BE2C (cell line): ENCODE measurements around the gene USP50. TPM values are rescaled to one million over a fixed set of nuclear protein-coding genes. Genes with fewer than 3 reads are reported as not detected.
"Not testable (repeated sequence)": the region's sequence is repeated elsewhere in the genome, so short reads cannot be mapped to it uniquely, and the experiment has no call there.

ENCODE experiments used
- DNase-seq: peaks from one replicate; pipeline ENCODE4 v3.0.0-alpha.2; 2020
- H3K27me3 ChIP-seq: fragments of 250-450 bp; sonication (Bioruptor Pico); 2 replicates; pipeline ENCODE4 v1.5.1; 2020; ENCODE audit warnings: mild to moderate bottlenecking
- H3K36me3 ChIP-seq: fragments of 250-450 bp; sonication (Bioruptor Pico); 2 replicates; pipeline ENCODE4 v1.5.1; 2020; ENCODE audit warnings: mild to moderate bottlenecking
- H3K4me1 ChIP-seq: fragments of 250-450 bp; sonication (Bioruptor Pico); 2 replicates; pipeline ENCODE4 v1.5.1; 2020
- H3K4me3 ChIP-seq: 2 replicates; pipeline ENCODE4 v1.5.1; 2011; ENCODE audit warnings: low read depth, low read length
- H3K9me3 ChIP-seq: fragments of 250-450 bp; sonication (Bioruptor Pico); 2 replicates; pipeline ENCODE4 v1.5.1; 2020
- polyA plus RNA-seq: library from polyadenylated mRNA; unstranded; fragments of >200 nt; gene quantifications from one replicate; pipeline ENCODE4 v1.2.1, GENCODE V29; 2012; ENCODE audit warnings: low read depth, missing spikeins; ENCODE audit not compliant: insufficient read length, insufficient read depth
- TF ChIP-seq, protein P1 (sequence below): IDR thresholded peaks from 2 replicates; pipeline ENCODE4 v1.5.1; 2012; ENCODE audit warnings: mild to moderate bottlenecking, low read depth, low read length

Gene USP50
- not detected for polyA plus RNA-seq

DNA sequence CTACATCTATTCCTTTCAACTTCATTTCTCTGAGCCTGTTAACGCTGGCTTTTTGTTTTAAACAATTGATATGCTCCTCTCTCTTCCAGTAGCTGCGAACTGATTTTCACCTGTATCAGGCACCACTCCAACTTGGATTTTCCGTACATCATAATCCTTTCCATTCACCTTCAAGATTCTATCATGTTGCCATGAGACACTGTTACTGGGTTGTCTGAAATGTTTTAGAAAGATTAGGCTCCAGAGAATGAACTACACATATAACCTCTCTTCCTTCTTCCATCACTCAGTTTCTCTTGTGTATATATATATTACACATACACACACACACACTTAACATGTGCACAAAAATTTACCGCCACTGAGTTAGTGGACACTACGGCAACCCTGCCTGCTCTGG, at the start of gene USP50:
USP50 (minus strand) TSS at position 101 of the 400 bp plus-strand sequence. CDS start 141 bp downstream, outside the sequence.
- Histone ChIP-seq H3K4me3 (no peak within 1 kb of the TSS), H3K27me3 (peaks cover 16% of the 10 kb centered on the region), H3K4me1 (no peaks in the 10 kb centered on the region), H3K36me3 (no peaks in the 10 kb centered on the region), H3K9me3 (no peaks in the 10 kb centered on the region)
- DNase-seq, result no peak
- TF ChIP-seq, protein P1, sequence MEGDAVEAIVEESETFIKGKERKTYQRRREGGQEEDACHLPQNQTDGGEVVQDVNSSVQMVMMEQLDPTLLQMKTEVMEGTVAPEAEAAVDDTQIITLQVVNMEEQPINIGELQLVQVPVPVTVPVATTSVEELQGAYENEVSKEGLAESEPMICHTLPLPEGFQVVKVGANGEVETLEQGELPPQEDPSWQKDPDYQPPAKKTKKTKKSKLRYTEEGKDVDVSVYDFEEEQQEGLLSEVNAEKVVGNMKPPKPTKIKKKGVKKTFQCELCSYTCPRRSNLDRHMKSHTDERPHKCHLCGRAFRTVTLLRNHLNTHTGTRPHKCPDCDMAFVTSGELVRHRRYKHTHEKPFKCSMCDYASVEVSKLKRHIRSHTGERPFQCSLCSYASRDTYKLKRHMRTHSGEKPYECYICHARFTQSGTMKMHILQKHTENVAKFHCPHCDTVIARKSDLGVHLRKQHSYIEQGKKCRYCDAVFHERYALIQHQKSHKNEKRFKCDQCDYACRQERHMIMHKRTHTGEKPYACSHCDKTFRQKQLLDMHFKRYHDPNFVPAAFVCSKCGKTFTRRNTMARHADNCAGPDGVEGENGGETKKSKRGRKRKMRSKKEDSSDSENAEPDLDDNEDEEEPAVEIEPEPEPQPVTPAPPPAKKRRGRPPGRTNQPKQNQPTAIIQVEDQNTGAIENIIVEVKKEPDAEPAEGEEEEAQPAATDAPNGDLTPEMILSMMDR, result no peak

DNA sequence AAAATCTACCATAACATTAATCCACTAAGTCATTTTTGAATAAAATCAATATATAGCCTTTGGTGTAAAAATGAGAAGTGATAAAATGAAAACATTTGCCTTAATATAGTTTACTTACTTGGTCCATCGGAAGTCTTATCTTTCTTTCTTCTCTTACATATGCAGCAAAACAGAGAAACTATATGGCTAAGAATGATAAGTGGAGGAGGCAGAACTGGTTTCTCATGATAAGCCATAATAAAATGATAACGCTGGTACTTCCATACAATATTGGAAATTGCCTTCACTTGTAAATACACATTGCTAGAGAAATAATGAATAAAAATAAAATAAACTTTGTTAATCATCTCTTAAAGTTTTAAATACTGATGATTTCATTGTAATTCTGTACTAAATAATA, 47.8 kb upstream of the USP50 start:
- Histone ChIP-seq H3K4me3 (no peak overlapping the region), H3K9me3 (no peaks in the 10 kb centered on the region), H3K36me3 (peaks cover 65% of the 10 kb centered on the region), H3K4me1 (no peaks in the 10 kb centered on the region), H3K27me3 (no peaks in the 10 kb centered on the region)
- DNase-seq, result no peak
- TF ChIP-seq, protein P1, result no peak

DNA sequence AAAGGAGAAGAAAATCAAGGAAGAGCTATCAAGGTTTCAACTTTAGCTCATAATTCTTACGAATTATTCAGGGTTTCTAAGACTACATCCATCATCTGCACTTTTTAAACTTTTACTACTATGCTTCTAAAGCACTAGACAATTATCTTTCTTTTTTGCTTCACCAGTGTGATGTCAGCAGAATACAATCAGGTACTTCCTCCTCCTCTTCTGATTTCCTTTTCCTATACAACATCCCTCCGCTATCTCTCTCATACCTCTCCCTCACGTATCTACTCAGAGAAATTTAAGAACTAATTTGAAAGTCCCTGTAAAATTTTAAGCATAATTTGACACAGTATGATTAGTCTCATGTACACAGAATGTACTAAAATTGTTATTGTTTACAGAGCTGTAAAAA, 47.3 kb upstream of the USP50 start:
- Histone ChIP-seq H3K36me3 (peaks cover 64% of the 10 kb centered on the region), H3K9me3 (no peaks in the 10 kb centered on the region), H3K4me1 (no peaks in the 10 kb centered on the region), H3K27me3 (no peaks in the 10 kb centered on the region), H3K4me3 (no peak overlapping the region)
- no peak for DNase-seq
- TF ChIP-seq, protein P1, result no peak

DNA sequence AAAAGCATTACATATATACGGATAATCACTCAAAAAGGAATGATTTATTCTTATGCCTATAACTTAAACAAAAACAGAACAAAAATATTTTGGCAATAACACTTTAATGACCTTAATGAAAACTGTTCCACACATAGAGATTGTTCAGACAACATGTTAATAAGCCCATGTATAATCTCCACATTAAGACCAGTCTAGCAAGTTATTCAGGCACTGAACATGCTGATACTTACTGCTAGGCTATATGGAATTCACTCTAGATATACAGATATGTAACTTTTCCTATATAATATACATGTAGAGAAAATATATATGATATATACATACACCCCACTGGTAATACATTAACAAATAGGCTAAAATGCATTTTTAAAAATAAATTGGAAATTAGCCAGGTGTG, 43.8 kb upstream of the USP50 start:
- Histone ChIP-seq H3K4me3 (no peak overlapping the region), H3K36me3 (peaks cover 71% of the 10 kb centered on the region)
- no peak for DNase-seq

DNA sequence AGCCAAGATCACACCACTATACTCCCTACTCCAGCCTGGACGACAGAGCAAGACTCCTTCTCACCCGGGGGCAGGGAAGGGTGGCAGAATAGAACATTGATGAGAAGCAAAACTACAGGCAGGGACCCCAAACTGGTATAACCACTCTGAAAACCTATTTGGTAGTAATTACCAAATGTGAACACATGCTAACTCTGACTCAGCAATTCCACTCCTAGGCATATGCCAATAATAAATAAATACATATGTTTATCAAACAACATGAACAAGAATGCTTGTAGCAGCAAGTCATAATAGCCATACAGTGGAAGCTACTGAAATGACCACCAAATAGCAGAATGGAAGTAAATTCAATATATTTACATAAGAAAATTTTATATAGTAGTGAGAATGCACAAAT, 31.0 kb upstream of the USP50 start:
- no peak overlapping the region for H3K4me3 ChIP-seq
- H3K27me3 ChIP-seq, result no peaks in the 10 kb centered on the region
- H3K4me1 ChIP-seq, result no peaks in the 10 kb centered on the region
- TF ChIP-seq, protein P1, result no peak
- H3K36me3 ChIP-seq, result peaks cover 55% of the 10 kb centered on the region
- no peak for DNase-seq
- no peaks in the 10 kb centered on the region for H3K9me3 ChIP-seq

More for the DNA sequence above, 43.8 kb upstream of the USP50 start:
- H3K9me3 ChIP-seq, result no peaks in the 10 kb centered on the region
- H3K27me3 ChIP-seq, result no peaks in the 10 kb centered on the region
- no peaks in the 10 kb centered on the region for H3K4me1 ChIP-seq
- TF ChIP-seq, protein P1, result no peak

DNA sequence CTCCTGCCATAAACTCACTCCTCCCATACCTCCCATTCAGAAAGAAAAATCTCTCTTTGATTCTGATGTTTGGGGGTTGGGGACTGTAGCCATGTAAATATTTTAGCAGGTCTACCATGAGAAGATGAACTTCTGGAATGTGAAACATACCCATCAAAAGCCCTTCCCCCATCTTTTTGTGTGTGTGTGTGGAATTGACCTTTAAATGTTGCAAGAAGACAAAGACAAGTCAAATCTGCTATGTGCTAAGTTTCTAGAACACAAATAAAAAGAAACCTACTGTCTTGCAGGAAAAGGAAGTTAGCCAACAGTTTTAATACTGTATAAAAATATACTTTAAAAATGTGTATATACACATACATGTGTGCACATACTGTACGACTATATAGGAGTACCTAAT, 29.7 kb upstream of the USP50 start:
- no peaks in the 10 kb centered on the region for H3K27me3 ChIP-seq
- H3K36me3 ChIP-seq, result peaks cover 58% of the 10 kb centered on the region
- no peaks in the 10 kb centered on the region for H3K9me3 ChIP-seq
- no peaks in the 10 kb centered on the region for H3K4me1 ChIP-seq
- TF ChIP-seq, protein P1, result no peak
- DNase-seq, result no peak
- H3K4me3 ChIP-seq, result no peak overlapping the region

DNA sequence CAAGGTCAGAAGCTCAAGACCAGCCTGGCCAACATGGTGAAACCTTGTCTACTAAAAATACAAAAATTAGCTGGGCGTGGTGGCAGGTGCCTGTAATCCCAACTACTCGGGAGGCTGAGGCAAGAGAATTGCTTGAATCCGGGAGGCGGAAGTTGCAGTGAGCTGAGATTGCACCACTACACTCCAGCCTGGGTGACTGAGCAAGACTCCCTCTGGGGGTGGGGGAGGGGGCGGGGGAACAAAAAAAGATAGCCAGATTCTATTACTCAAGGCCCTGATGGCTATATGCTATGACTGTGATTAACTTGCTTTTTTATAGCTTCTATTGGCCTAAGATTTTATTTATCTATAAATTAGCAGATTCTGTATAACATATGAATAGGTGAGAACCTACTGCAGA, 27.4 kb upstream of the USP50 start:
- not testable (repeated sequence) for H3K4me3 ChIP-seq, H3K4me1 ChIP-seq, H3K27me3 ChIP-seq, DNase-seq, H3K9me3 ChIP-seq
- peaks cover 65% of the 10 kb centered on the region for H3K36me3 ChIP-seq
